Measurements from ENCODE around the gene FYB1.
"Not testable (repeated sequence)": the region's sequence is repeated elsewhere in the genome, so short reads cannot be mapped to it uniquely, and the experiment has no call there.

FYB1 gene

GRCh38 chr5:39226558-39226957 is 7.2 kb upstream of the FYB1 start:
- DNase-seq (ENCODE audit: low read depth): no peak

GRCh38 chr5:39226100-39226451 is 6.7 kb upstream of the FYB1 start:
- no peak for DNase-seq (ENCODE audit: low read depth)

- no peak for DNase-seq (ENCODE audit: low read depth)
These were observed 6.2 kb upstream of the FYB1 start for GRCh38 chr5:39225405-39226099.

DNA sequence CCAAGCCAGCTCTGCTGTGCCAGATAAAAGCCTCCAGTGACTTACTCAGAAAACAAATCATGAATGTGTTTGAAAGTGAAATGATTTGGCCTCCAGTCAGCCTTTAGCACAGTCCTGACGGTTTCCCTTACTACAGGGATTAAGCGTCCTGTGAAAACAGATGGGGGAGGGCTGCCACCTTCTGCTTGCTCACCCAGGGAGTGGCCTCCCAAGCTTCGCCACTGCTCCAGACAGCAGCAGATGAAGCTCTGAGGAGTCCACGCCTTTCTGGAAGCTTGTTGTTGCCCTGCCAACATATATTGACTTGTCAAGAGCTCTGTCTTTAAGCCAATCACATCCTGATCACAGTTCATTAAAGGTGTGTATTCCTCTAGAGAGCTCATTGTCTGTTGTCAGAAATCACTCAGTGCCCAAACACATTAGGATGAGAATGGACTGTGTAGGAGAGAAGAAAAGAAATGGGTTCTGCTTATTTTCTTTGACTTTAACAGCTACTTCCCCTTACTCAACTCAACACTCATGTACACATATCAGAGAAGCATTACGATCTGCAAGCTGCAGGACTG is 4.9 kb upstream of the FYB1 start:
- no peak for DNase-seq (ENCODE audit: low read depth)

- no peak for DNase-seq (ENCODE audit: low read depth)
These were observed 4.3 kb upstream of the FYB1 start for GRCh38 chr5:39223565-39224156.

DNA sequence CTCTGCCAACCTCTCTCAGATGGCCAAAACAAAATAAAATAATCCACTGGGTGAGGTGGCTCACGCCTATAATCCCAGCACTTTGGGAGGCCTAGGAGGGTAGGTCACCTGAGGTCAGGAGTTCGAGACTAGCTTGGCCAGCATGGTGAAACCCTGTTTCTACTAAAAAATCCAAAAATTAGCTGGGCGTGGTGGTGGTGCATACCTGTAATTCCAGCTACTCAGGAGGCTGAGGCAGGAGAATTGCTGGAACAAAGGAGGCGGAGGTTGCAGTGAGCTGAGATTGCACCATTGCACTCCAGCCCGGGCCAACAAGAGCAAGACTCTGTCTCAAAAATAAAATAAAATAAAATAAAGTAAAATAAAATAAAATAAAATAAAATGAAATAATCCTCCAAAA is 2.3 kb upstream of the FYB1 start:
- DNase-seq (ENCODE audit: low read depth): not testable (repeated sequence)

- no peak for DNase-seq (ENCODE audit: low read depth)
These were observed 1.1 kb upstream of the FYB1 start for GRCh38 chr5:39220280-39221030.

- DNase-seq (ENCODE audit: low read depth): no peak
These were observed 621 bp downstream of the FYB1 start for GRCh38 chr5:39218482-39219402.

DNA sequence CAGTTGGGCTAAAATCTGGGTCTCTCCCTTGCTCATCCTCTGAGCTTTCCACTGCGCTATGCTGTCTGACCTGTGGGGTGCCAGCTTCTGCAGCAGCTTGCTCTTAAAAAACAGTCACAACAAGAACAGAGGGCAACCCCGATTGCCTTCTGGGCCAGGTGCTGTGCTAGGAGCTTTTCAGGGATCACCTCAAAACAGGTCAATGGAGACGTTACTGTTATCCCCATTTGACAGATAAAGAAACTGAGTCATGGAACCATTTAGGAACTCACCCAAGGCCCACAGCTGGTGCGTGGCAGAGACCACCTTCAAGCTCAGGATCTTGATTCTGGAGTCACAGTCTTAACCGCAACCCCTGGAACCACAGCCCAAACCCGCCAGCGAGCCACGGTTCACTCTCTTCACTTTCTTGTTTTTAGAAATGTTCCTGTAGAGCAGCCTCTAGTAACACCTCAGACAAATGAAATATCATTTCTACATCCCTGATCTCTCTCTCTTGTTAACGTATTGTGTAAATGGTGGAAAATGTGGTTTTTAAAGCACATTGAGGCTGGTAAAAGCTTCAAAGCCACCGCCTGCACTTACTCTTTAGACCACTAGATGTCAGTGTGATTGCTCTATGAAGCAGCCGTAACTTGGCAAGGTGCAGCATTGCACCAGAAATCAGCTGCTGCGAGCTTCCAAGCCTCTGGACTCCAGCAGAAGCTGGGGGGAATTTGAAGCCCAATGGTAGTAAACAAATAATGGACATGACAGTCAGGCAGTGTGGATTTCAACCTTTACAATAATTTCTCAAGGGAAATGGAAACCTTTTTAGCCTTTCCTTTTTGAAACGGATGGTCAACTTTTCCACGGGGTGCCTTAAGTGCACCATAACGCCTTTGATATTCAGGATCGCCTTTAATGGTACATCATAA is 1.7 kb downstream of the FYB1 start:
- DNase-seq (ENCODE audit: low read depth): peak; percentile 53

GRCh38 chr5:39216631-39217030 is 2.7 kb downstream of the FYB1 start:
- no peak for DNase-seq (ENCODE audit: low read depth)

GRCh38 chr5:39215857-39216256 is 3.5 kb downstream of the FYB1 start:
- DNase-seq (ENCODE audit: low read depth): no peak

DNA sequence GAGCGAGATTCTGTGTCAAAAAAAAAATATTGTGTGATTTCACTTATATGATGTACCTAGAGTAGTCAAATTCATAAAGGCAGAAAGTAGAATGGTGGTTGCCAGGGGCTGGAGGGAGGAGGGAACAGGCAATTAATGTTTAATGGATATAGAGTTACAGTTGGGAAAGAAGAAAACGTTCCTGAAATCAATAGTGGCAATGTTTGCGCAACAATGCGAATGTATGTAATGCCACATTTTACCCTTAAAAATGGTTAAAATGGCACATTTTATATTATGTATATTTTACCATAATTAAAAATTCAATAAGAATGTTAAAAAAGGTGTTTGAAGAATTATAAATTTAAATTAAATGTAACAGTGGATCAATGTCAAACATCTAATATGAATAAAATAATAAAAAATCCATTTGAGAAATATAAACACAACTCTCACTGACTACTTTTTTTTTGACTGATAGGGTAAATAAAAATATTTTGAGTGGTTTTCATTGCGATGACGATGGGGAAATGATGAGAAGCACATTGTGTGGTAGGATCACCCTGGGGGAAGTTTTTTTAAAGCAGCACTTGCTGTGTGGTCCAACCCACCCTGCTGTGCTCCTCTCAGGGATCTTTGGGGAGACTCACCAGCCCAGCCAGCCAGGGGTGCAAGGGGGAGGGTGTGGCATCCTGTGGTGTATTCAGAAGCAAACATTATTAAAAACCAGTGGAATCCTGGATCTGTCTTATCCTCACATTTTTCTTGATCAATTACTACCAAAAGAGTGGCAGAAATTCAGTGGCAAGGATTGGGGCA is 4.3 kb downstream of the FYB1 start:
- DNase-seq (ENCODE audit: low read depth): peak; percentile 76

DNA sequence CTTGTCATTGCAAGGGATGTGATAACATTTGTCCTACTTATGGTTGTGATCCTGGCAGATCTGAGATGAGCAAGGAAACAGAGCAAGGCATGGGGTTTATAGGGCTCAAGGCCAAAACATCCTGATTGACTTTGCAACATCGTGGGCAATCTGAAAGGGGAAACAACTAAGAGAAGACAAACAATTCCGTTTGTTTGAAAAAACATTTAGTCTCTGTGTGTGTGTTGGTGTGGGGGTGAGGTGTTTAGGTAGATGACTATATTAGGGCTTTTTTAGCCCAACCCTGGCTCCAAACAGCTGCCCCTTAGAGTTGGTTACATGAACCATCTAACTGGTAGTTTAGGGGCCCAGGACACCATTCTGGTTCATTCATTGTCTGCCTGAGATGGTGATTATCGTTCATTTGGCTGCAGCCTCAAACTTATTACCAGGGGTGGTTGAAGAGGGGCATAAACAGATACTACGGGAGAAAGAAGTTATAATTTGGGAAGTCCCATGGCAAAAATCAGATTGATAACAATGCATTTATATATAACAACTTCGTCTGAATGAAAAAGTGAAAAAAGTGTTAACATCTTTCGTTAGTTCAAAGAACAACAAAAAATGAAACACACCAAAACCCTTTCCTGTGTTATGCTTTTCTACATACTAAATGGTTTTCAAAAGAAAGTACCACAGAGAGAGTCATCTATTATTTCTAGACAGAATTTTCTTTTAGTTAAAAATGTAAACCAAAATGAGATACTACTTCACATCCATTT is 5.7 kb downstream of the FYB1 start:
- DNase-seq (ENCODE audit: low read depth): no peak

DNA sequence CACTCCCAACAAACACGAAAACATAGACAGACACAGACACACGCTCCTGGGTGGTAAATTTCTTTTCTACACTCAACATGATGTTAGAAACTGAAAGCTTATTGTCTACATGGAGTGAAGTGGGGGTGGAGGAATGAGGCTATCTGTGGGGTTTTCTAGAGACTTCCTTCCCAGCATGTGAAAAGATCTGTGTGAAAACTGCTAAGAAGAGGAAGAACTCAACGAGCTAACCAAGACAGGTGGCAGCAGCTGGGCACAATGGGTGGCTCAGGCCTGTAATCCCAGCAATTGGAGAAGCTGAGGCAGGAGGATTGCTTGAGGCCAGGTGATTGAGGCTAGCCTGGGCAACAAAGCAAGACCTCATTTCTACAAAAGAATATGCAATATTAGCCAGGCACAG is 7.6 kb downstream of the FYB1 start:
- DNase-seq (ENCODE audit: low read depth): no peak

DNA sequence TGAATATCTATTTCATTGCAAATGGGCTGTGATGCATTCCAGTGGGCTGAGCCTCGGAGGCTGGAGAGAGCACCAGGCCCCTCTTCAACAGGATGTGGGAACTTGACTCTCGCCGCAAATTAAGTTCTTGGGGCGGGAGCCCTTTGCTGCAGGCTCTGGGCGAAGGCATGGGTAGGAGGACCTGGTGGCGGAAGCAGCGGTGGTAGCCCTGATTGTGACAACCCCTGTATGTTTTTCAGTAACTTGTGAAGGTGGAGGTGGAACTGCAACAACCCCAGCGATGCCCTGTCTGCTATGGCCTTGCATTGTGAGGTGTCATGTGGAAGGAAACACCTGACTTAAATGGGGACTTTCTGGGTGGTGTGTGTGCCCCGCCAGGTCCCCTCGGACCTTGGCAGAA is 9.4 kb downstream of the FYB1 start:
- DNase-seq (ENCODE audit: low read depth): peak; percentile 80

GRCh38 chr5:39208471-39208870 is 10.9 kb downstream of the FYB1 start:
- no peak for DNase-seq (ENCODE audit: low read depth)

- DNase-seq (ENCODE audit: low read depth): no peak
These were observed 11.9 kb downstream of the FYB1 start for GRCh38 chr5:39207345-39208045.

- no peak for DNase-seq (ENCODE audit: low read depth)
These were observed 12.6 kb downstream of the FYB1 start for GRCh38 chr5:39206630-39207321.
